EL (cell line): Measurements from ENCODE around the gene PCNX1.
"Not testable (repeated sequence)": the region's sequence is repeated elsewhere in the genome, so short reads cannot be mapped to it uniquely, and the experiment has no call there.

Experiments used
- DNase-seq: peaks from one replicate; pipeline ENCODE4 v3.0.0-alpha.2; 2016

The PCNX1 gene

DNA sequence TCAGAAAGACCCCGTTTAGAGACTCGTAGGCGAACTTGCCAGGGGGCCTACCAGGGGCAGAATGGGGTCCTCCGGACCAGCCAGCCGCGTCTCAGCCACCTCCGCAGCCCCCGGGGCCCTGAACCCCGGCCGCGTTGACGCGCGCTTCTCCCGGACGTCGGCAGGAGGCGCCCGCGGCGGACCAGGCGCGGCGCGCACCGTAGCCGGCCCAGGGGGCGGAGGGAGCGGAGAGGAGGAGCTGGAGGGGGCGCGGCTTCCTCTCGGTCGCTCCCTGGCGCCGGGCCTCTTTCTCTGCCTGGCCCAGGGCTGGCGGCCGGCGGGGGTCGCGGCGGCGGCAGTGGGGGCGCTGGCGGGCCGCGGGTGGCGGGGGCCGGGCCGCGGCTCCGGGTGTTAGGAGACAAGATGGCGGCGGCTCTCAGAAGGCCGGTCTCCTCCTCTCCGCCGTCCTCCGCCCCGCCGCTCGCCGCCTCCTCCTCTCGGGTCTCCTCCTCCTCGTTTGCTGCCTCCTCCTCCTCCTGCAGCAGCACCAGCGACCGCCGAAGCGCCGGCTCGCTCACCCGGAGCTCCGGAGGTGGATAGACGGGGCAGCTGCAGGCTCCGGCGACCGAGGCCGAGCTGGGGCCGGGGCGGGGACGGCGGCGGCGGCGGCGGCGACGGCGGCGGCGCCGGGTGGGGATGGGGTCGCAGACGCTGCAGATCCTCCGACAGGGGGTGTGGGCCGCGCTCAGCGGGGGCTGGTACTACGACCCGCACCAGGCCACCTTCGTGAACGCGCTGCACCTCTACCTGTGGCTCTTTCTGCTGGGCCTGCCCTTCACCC, at the start of gene PCNX1:
Gene PCNX1, plus strand, starts transcription at position 284 of the 820 bp plus-strand sequence. Its CDS starts 392 bp downstream, at position 676.
- peak; percentile 85 for DNase-seq

DNA sequence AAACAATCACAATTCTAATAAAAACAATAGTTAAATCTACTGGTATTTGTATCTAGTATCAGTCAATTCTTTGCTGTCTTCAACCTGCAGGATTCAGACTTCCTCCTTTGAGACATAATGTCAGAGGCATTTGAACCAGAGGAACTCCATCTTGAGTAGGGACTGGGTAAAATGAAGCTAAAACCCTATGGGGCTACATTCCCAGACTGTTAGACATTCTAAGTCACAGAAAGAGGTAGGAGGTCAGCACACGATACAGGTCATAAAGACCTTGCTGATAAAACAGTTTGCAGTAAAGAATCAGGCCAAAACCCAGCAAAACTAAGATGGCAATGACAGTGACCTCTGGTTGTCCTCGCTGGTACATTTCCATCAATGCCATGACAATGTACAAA, 49.8 kb upstream of the PCNX1 start:
- DNase-seq = peak; percentile 26

GRCh38 chr14:70858641-70859040, 48.6 kb upstream of the PCNX1 start:
- no peak for DNase-seq

GRCh38 chr14:70866992-70867391, 40.3 kb upstream of the PCNX1 start:
- DNase-seq = not testable (repeated sequence)

DNA sequence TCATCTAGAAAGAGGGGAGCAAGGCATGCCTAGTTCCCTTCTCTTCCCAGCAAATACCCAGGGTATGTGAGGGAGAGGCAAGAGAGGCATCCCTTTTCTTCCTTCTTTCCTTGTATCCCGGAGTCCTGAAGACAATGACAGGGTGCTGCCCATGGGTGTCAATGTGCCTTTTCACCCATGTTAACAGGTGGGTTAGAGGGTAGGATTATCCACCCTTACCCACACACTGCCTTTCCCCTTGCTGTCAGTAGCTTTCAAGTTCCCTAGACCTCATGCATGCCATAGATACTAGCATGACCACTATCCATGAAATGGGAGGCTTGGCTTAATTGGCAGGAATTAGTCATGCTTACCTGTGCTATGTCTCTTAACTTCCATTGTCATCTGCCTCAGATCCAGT, 36.3 kb upstream of the PCNX1 start:
- no peak for DNase-seq

DNA sequence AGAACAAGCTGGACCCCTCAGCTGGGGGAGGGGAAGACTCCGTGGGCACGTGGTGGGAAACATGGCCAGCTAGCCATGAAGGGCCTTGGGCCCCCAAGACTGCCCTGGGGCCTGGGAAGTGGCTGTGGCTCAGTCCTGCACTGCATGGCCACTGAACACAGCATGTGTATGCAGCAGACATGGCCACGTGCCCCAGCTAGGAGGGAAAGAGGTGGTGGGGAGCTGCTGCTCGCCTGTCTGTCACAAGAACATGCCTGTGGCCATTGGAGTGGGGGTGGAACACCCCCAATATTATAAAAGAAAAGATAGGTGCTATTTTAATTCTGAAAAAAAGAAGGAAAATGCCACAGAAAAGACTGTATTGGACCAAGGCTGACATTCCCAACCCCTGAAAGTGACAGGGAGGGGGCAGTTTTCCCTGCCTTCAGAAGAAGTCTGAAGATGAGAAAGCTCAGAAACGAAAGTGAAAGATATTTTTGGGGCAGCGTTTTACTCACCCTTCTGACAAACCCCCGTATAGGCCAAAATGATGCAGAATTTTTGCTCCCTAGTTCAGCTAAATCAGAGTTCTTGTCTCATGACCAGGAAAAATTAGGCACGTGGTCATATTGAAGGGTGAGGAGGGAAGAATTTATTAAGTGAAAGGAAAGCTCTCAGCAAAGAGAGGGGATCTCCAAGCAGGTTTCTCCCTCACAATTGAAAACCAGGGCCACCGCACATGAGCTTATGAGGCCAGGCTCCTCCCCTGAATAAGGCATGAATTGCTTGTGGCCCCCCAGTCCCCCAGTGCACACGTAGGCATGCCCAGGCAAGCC, 35.2 kb upstream of the PCNX1 start:
- DNase-seq = no peak

DNA sequence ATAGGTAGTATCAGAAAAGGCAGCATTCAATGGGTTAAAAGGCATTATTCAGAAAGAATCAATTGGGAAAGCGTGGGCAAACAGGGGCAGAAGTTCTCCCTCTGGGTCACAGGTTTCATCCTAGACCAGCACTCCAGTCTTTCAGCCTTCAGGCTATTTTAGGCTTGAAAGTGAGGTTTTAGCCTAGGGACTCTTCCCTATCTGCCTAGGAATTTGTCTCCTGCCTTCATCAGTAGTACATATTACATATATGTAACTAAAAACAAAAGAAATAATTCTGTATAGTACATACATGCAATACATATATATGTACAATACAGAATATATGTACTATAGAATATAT, 34.6 kb upstream of the PCNX1 start:
- no peak for DNase-seq

DNA sequence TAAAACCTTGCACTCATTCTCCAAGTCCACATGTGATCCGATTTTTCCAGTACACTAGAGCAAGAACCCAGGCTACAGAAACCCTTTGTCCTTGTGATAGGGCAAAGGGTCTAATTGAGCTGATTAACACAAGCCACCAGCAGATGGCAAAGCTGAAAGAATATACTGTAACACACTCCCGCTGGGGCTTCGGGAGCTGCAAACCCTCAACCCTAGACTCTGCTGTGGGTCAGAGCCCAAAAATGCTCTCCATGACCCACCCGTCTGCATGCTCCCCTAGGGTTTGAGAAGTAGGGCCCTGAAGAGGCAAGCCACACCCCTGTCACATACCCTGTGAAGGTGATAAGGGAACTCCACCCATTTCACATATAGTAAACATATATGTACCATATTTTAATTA, 33.6 kb upstream of the PCNX1 start:
- no peak for DNase-seq

GRCh38 chr14:70875811-70876460, 31.3 kb upstream of the PCNX1 start:
- DNase-seq = not testable (repeated sequence)

GRCh38 chr14:70879448-70879847, 27.8 kb upstream of the PCNX1 start:
- DNase-seq = no peak

DNA sequence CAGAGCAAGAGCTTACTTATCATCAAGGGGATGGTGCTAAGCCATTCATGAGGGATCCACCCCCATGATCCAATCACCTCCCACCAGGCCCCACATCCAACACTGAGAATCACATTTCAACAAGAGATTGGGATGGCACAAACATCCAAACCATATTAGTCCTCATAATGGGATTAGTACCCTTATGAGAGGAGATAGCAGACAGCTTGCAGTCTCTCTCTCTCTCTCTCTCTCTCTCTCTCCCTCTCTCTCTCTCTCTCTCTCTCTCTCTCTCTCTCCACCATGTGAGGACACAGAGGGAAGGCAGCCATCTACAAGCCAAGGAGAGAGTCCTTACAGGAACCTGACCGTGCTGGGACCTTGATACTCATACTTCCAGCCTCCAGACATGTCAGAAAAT, 26.4 kb upstream of the PCNX1 start:
- not testable (repeated sequence) for DNase-seq

DNA sequence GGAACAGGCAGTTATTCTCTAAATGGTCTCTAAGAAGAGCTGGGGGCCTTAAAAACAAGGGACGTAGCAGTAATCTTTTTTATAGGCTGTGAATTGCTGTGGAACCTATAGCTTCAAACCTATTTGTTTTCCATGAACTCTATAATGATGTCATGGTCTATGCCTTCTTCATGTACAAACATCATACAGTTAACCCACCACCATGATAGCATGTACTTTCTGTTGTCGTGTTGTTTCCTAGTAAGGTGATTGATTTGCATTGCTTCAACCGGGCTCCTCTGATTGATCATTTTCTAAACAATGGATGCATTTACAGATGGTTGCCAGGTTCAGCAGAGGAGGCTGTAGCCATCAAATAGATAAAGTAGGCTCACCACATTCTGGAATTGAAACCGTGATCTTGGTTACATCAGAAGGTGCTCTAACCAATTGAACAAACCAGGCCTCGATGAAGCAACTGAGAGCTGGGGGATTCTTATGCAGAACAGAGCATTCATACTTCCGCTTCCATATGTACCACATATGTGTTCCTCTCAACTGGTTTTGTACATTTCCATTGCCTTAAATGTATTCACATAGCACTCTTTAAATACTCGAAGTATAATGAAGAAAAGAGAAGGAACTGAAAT, 25.6 kb upstream of the PCNX1 start:
- no peak for DNase-seq

DNA sequence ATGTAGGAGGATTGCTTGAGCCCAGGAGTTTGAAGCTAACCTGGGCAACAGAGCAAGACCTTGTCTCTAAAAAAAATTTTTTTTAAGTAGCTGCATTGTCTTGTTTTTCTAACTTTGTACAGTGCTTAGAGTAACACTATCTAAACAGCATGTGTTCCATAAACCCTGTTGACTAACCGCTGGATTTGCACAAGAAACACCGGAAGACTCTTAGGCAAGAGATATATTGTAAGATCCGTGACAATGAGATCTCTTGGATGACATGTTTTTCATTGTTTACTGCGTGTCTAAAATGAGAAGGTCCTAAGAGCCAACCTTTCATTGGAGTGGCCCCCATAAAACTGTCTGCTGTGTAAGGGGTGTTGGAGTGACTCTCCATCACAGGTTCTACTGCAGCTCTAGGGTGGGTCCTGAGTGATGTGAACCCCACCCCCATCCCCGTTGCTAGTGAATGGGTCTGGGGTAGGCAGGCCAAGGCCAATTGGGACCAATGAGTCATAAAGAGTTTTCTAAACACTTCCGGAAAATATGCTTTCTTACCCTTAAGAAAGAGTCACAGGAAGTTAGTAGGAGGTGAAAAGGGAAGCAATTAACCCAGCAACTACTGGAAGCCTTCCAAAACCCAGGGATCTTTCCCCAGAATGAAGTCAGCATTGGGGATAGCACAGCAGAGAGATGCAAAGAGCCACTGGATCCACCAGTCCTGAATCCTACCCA, 24.3 kb upstream of the PCNX1 start:
- DNase-seq = peak; percentile 84

DNA sequence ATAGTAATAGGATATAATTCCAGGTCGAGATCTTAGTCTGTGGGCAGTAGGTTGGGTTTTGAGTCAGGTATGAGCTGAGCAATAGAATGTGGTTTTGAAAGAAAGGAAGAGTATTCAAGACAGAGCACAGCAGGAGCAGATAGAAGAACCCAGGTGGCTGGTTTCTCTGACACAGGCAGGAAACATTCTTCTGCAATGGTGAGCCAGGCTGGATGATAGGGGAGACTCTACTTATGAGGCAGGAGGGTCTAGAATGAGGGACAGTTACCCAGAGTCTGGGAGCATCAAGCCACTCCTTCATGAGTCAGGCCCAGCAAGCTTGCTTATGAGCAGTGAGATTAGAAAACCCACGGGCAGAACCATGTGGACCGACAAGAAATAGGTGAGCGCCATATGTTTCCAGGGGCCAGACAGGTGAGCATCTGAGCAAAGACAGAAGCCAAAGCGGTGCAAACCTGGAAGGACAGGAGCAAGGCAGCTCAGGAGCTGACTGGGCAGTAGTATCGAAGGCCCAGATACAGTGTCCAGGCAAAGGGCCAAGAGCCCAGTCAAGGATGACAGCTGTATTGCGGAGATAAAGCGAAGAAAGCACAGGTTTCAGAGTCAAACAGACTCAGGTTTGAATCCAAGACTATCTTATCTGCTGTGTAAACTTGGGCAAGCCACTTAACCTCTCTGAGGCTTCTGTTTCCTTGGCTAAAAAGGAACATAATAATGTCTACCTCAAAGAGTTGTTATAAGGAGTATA, 22.5 kb upstream of the PCNX1 start:
- no peak for DNase-seq

GRCh38 chr14:70885343-70886022, 21.8 kb upstream of the PCNX1 start:
- DNase-seq = no peak

DNA sequence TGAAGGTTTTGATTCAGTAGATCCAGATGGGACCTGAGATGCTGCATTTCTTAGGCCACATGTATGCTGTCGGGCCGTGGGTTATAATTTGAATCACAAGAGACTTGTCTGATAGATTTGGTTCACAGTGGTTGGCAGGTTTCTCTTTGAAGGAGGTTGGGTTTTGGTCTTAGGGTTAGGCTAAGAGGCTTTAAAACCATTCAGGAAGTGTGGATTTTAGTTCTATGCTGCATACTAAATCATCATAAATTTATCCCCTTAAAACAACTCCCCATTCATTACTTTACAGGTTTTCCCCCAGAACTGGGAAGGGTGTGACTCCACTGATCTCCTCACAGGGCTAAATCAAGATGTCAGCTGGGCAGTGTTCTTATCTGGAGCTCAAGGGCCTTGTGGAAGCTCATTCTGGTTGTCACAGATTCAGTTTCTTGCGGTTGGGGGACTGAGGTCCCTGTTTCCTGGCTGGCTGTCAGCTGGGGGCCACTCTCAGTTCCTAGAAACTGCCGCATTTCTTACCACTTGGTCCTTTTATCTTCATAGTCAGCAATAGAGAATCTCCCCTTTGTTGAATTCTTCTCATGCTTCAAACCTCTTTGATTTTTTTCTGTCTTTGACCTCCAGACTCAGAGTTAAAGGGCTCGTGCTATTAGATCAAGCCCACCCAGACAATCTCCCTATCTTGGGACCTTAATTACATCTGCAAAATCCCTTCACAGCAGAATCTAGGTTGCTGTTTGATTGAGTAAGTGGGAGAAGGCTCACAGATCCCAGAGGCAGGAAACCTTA, 20.6 kb upstream of the PCNX1 start:
- no peak for DNase-seq

- DNase-seq = peak; percentile 46
Measured at GRCh38 chr14:70887207-70887681, 20.0 kb upstream of the PCNX1 start.

DNA sequence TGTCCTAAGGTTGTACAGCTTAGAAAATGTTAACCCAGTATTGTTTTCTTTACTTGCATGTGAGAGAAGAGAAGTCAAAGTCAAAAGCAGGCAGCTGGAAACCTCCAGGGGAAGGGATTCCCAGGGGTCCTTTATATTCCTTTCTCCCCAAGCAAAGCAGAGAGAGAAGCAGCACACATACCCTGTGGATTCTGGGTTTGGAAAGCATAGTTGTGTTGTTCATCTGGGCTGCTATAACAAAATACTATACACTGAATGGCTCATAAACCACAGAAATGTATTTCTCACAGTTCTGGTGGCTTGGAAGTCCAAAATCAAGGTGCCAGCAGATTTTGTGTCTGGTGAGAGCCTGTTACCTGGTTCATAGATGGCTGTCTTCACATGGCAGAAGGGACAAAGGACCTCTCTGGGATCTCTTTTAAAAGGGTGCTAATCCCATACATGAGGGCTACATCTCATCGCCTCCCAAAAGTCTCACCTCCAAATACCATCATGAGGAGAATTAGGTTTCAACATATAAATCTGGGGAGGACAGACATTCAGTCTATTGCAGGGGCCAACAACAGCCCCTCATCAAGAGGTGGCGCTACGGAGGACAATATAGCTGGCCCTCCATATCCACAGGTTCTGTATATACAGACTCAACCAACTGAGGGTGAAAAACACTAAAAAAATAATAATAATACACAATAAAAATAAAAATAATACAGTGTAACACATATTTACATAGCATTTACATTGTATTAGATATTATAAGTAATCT, 19.3 kb upstream of the PCNX1 start:
- DNase-seq = no peak

- DNase-seq = peak; percentile 76
Measured at GRCh38 chr14:70888681-70889175, 18.5 kb upstream of the PCNX1 start.
